Hematopoietic multipotent progenitor cell treated with erythropoietin and hydrocortisone succinate and interleukin-3 and kit ligand, for 8 days (in vitro differentiated cells): ENCODE measurements around the gene PRKCQ.
A peak's percentile ranks its signal among the peaks of the same experiment; 100 is the strongest.

Experiments used
- DNase-seq: peaks from one replicate; pipeline ENCODE4 v3.0.0-alpha.2; 2015

PRKCQ gene

DNA sequence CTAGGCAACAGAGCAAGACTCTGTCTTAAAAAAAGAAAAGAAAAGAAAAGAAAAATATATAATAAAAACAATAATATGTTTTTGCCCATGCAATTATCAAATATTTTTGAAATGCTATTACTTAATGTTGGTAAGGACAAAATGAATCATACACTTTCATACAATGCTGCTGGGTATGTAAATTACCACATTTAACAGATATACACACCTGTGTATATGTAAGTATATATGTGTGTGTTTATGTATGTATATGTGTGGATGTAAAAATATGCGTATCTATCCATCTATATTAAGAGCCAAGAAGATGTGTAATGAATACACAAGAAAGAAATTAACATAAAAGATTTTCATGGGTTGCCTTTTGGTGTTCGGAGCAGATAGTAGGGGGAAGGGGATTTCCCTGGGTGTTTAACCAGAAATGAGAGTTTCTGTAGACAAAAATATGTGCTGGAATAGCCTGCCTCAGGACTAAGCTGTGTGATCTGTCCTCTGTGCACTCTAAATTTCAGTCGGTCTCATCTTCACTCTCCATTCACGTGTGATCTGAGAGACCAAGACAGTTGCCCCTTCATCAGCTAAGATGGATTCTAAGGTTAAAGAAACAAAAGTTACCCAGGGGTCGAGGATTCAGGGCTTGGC lies 61.2 kb downstream of the PRKCQ start:
- no peak for DNase-seq

DNA sequence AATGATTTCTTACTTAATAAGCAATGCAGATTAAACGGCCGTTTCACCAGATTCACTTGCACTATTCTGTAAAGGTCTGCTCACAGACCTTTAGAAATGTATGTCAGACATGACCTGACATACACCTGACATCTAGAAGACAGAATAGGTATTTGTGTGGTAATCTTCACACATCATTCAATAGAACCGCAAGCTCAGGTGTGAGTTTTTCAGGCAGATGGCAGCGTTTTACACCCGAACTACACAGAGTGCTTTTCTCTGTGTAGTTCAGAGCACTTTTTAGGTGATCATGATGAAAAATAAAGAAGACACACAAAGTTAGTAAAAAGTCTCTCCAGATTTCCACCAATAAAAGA lies 63.2 kb downstream of the PRKCQ start:
- DNase-seq = no peak

DNA sequence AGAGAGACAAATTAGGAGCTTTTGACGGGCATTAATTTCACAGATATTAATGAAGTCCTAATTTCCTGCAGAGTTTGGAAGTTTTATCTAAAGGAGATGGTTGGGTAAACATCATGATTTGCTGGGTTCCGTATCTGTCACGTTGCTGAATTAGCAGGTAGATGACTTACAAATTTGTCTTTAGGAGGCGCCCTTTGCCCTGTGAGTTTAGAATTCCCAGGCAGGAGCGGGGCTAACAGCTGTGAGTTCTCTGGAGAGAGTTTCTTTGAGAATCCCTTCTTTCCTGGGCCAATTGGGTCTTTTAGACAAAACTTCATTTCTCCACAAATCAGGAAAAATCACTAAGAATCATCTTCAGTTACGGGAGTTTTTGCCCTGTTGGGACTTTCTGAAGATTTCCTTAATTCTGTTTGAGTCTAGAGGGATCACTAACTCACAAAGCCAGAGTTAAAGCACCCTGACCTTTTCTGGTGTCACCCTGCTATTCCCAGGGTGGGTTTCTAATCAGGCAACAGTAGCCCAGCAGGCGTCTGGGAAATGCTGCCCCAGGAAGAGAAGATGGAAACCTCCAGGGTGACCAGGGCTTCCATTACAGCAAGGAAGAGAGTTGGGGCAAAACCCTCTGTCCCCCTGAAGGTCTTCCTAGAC lies 63.7 kb downstream of the PRKCQ start:
- peak; percentile 30 for DNase-seq

DNA sequence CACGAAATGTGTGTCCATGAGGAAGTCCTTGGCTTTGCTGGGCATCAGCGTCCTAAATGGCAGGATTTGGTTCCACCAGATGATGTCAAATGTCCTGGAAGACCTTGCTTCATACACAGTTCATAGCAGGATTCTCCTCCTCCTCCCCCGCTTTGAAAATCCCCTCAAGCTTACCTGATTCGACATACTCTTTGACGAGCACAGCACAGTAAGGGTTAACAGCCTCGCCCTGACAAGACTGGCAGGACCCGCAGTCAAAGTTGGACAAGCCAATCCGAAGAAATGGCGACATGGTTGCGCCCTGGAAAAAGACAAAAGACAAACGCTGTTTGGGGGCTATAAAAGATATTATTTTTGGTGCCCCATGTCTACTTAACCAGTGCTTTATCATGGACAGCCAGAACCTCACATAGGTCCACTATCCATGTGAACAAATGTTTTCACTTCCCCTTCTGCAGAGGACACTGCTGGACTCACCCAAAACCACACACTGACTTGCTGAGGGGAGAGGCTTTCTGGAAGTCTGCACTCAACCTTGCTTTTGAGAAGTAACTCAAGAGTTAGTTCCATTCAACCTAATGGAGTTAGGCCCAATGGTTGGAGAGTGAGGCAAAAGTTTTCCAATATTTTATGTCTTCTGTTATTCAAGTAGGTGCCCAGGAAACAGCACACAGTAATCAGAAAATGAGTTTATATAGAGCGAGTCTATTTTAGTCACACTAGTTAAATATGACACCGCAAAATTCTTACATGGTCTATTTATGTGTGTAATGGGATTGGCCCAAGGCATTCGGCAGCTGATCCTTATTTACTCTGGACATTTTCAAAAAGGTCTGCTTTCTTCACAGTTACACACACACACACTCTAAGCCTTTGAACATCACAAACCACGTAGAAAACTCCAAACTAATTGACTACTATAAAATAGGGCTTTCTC lies 65.0 kb downstream of the PRKCQ start:
- DNase-seq = peak; percentile 93

DNA sequence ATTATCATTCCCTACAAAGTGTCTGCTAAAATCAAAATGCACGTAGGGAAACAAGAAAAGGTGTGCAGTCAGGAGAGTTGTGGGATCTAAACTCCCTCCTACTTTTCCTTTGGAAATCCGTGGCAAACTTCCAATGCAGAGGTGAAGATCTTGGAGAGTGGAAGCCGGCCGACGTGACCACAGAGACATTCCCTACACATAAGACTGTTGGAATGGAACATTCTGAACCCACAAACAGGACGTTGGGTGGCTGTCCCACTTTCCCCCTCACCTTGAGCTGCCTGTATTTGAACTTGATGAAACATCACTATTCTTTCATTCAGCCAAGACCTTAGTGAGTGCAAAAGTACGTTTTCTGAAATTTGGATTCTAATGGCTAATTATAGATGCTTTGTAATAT lies 65.9 kb downstream of the PRKCQ start:
- DNase-seq = no peak

DNA sequence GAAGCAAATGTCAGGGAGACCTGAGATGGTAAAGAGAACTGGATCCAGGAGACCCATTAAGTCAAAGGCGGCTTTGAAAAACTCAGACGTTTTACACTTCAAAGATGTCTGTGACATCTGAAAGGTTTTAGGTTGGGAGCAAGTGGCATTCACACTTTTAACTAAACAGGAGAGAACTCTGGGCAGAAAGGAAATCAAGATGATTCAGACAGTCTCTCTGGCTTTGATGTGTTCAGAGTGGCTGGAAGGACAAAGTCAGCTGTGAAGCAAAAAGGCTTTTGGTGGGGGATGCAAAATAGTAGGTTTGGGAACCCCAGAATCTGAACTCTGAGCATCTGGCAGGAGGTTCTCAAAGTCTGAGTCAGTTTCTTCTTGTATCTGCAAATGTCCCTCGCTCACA lies 66.6 kb downstream of the PRKCQ start:
- no peak for DNase-seq

DNA sequence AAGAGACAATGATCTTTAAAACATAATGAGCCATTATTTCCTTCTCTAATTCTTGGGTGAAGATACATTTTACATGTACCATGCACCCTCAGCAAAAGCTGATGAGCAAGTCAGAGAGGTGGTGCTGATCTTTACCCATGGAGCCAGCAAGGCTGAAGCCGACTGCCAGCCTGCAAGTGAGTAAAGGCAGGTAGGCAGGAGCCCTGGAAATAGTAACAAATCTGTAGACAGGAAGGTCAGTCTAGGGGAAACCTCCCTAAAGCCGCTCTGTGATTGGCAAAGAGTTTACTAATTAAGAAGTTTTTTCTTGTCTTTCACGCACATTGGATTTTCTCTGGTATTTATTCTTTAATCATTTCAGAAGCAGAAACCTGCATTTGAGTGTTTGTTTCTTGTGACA lies 67.9 kb downstream of the PRKCQ start:
- DNase-seq = no peak

DNA sequence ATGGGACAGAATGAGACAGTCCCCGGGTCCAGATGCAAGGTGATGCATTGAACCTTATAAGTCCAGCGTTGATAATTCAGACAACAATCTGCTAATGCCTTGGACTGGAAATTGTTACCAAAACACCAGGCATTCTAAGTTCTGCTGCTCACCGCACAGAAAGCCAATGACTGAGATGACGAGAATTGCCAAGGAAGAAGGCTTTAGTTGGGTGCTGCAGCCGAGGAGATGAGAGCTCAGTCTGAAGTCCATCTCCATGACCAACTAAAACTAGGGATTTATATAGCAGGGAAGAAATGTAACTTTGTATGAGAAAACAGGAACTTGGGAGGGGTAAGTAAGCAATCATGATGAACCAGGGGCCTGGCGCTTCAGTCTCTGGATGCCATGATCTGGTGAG lies 68.7 kb downstream of the PRKCQ start:
- DNase-seq = no peak

DNA sequence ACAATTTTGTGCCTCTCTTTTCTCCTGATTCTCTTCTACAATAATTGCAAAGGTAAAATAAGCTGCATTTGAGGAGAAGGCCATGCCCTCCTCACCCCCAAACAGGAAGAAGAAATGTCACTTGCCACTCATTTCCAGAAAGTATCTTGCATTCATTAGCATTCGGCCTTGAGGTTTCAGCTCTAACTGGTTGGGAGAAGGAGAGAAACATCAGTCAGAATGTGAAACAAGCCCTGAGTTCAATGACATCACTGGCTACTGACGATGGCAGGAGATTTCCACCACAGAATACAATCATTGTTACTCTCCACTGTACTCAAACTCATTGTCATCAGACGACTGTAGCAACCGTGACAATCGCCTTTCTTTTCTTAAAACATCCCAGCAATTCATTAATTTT lies 72.8 kb downstream of the PRKCQ start:
- DNase-seq = no peak

DNA sequence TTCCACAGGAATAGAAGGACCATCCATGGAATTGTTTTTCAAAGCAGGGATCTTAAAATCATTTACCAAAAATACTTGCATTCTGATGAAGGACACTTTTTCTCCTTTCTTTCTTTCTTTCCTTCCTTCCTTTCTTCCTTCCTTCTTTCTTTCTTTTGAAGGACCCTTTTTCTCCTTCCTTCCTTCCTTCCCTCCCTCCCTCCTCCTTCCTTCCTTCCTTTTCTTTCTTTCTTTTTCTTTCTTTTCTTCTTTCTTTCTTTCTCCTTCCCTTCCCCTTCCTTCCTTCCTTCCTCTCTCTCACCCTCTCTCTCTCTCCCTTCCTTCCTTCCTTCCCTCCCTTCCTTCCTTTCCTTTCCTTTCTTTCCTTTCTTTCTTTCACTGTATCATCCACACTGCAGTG lies 74.8 kb downstream of the PRKCQ start:
- no peak for DNase-seq

DNA sequence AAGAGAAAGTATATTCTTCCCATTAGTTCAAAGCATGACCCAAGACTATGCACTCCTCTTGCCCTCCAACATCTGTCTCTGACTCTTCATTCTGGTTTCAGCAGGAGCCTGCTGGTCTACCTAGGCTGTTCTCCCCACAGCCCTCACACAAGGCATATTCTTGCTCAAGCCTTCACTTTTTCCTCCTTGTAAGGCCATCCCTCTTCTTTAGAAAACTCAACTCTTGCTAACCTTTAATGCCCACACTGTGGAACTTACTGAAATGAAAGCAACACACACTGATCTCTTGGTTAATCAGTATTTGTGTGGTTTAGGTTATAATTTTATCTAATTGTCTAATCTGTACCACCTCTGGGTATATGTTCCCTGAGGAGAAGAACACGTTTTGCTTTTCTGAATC lies 75.8 kb downstream of the PRKCQ start:
- DNase-seq = no peak

DNA sequence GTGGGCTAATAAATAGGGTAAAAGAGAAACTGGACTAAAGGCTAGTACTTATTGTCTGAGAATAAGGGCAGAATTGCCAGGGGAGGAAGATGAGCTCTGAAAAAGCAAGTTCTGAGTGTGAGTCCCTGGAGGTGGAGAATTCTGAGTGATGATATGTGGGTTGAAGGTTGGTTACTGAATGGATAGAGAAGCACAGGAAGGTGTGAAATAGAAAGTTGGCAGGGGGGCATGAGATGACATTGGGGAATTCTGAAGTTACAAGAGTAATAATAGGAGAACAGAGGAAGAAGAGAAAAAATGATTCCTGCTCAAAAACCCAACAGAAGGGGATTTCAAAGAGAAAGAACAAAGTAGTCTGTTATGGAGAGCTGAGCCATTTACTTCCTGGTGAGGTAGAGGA lies 76.9 kb downstream of the PRKCQ start:
- no peak for DNase-seq

DNA sequence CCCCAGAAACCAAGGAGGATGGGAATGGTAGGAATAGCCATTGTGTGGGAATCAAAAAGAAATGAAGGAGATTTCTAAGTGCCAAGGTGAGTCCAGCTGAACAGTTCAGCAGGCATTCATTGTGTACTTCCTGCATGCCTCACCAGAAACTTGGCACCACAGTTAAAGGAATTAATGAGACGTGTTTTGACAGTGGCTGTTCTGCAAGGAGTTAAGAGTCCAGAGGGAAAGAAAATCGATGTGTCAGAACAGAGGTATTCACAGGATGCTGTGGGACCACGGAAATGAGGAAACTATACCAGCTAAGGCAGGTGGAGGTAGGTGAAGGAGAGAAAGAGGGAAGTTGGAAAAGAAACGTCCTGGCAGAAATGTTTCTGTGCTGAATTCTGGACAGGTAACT lies 78.1 kb downstream of the PRKCQ start:
- DNase-seq = no peak

DNA sequence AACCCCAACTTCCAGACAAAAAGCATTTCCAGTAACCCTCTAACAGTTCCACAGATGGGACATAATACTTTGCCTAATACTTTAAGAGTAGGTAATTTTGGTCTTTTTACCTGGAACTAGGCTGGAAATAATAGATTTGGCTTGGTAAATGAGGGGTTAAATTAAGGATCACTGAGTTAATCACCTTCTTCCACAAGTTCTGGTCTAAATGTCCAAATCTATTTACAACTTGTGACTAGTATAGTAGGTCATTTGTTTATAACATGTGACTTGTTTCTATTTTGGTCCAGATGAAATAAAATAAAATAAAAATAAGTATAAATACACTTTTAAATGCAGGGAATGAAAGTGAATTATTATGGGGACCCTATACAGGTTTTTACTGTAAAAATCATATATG lies 80.1 kb downstream of the PRKCQ start:
- no peak for DNase-seq

DNA sequence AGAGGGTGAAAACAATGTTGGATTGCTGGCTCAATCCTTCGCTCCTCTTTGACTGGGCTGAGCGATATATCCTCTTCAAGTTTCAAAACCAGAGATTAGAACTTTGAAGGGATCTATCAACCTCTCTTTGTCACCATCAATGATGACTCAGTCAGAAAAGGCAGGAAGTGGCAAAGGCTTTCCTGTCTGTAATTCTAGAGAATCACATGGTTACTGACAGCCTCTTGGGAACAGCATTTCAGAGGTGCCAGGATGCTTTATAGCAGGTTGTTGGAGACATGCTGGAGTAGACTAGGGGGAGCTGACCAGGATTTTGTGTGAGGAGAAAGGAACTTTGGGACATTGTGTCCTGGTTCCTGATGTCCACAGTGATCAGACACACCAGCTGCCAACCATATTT lies 81.3 kb downstream of the PRKCQ start:
- no peak for DNase-seq

DNA sequence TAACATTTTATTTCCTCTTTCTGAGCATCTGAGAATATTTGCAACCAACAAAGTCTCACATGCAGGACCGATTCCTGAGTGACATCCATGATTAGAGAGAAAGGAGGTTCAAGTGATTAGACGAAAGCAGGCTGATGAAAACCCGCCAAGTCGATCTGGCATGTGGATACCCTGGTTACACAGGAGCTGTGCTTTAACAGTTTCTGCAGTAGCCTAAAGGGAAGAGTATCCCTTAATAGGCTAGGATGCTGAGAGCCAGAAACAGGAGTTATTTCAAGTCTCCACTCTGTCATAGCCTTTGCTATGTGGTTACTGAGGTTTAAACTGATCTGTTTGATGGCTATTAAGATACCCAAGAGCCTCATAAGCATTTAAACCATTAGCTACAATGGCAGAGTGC lies 82.5 kb downstream of the PRKCQ start:
- DNase-seq = no peak

DNA sequence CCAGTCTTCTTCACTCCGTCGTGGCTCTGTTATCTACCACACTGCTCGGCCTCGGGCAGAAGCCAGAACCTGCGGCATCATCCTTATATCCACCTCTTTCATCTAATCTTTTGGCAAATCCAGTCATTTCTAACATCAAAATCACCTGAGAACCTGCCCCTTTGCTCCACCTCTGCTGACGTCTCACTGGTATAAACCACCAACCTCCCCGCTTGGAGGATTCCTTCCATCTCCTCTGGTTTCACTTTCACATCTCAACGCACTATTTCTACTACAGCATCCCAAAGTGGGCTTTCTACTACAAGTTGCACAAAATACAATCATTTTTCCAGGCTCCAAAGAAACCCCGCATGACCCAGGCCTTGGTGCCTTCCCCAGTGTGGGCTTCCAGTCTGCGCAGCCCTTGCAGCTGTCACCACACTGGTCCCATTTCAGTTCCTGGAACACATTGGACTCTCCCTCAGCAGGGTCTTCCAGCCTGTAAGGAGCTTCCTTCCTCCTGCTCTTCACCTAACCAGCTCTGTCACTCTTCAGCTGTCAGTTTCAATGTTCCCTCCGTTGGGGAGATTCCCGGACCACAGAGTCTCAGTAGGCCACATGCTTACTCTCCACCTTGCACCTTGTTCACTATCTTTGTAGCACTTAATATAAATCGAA lies 85.0 kb downstream of the PRKCQ start:
- no peak for DNase-seq

DNA sequence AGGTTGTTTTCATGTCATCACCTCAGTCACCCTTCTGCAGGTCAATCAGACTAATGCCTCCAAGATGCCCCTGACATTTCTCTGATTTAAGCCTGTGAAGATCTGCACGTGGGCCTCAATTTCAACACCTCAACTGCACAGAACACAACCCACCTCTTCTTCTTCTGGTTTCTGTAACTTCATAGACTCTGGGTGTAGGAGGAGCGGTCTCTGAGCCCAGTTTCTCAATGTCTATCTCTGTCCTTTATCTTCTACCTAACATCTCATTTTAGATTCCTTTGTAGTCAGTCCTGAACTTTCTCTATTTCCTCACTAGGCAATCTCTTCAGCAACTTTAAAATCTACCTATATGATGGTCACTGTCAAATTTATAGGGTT lies 85.6 kb downstream of the PRKCQ start:
- no peak for DNase-seq

DNA sequence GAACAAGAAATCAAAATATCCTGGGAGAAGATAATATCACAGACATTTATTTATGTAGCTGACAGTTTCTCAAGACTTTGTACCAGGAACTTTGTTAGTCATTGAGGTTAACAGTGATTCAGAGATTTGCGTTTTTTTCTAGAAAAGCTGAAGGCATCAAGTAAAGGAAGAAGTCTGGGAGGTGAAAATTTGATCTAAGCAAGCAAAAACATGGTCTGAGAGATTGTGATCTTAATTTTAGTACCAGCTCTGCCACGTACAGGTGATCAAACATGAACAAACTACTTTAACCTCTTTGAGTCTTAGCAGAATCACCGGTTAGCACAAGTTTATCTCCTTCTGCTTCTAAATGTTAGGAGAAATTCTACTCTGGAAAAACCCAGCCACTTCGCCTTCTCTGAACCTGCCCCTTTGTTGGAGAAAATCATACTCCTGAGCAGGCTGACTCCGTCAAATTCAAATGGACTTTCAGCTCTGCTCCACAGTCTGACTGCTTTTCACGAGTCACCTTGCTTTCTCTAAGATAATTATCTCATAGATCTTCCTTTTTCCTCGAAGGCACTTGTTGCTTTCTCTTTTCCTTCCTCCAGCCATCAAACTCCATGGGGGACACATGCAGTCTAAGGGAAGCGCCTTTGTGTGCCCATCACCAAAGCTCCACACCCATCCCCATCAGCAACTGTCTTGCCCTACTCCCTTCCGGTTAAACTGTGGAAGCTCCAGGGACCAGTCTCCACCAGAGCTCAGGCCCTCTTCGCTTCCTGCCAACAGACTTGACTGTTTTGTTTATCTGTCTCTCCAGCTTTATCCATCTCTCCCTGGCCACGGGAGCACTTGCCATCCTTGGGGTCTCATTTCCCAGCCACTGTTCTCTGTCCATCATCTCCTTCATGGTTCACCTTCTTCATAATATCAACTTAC lies 86.3 kb downstream of the PRKCQ start:
- DNase-seq = no peak

DNA sequence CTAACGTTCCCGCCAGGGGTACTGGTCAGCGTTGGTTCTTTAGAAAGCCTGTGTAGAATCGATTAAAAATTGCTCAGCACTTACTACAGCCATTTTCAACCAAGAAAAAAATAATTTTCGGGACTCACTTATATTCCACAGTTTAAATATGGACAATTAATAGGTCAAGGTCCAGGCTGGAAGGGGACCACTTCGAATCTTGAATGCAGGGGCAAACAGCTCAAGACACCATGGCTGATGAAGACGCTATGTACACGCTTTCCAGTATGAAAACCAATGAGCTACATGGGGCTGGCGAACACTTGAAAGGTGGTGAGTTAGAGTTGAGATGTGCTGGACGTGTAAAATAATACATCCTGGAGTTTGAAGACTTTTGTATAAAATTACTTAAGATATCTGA lies 87.2 kb downstream of the PRKCQ start:
- DNase-seq = no peak

DNA sequence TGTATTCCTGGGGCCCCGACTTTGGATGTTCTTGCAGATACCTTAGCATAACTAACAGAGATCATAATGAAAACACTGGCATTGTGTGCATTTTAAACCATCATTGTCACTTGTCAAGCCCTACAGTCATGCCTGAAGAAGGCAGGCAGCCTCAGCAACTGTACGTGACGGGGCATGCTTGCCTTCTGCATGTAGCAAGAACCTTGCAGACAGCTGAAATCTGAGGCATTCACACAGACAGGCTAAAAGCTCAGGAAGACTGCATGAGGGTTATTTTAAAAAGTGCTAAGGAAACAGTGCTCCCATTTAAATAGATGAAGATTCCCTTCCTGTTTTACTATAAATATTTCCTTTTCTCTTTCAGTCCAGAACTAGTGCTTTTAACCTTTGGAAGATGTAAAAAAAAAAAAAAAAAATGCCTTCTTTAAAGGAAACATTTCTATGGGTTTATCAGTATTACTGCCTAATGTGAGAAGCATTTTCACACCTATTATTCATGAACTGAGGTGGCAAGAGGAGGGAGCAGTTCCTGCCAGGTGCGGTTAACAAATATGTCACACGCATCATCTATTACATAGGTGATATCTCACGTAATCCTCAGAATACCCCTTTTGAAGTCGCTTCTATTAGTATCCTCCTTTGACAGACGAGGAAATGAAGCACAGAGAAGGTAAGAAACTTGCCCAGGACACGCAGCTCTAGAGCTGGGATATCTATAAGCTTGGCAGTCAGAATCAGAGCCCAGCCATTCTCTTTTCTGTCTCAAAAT lies 88.1 kb downstream of the PRKCQ start:
- no peak for DNase-seq

DNA sequence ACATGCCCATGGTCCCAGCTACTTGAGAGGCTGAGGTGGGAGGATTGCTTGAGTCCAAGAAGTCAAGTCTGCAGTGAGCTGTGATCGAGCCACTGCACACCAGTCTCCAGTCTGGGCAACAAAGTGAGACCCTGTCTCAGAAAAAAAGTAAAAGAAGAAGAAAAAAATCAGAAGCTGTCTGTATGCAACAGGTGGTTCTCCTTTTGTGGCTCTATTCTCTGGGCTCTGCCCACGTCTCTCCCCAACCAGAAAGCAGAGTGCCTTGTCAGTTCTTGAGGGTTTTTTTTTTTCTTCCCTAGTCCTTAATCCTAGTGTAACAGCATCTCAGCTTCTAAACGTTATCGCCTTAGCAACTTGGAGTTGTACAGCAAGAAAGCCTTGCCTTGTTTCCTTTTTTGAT lies 89.5 kb downstream of the PRKCQ start:
- no peak for DNase-seq
